GM19099 (cell line): ENCODE data around the gene MEOX1.

ENCODE experiments used
- POLR2A ChIP-seq: IDR thresholded peaks from 3 replicates; pipeline ENCODE4 v1.6.1; 2011; ENCODE audit warnings: low read depth; ENCODE audit not compliant: insufficient read length; ENCODE audit errors: extremely low read depth

Gene MEOX1

GRCh38 chr17:43598357-43599045 is 63.2 kb downstream of the MEOX1 start:
- TF ChIP-seq POLR2A, result no peak

GRCh38 chr17:43597624-43598356 is 63.9 kb downstream of the MEOX1 start:
- TF ChIP-seq POLR2A, result no peak

GRCh38 chr17:43595466-43595865 is 66.3 kb downstream of the MEOX1 start:
- no peak for TF ChIP-seq POLR2A

GRCh38 chr17:43591779-43592562 is 69.8 kb downstream of the MEOX1 start:
- TF ChIP-seq POLR2A, result no peak

GRCh38 chr17:43591001-43591400 is 70.7 kb downstream of the MEOX1 start:
- no peak for TF ChIP-seq POLR2A
